GM12878 (cell line): Measurements from ENCODE around the gene FAM120B. TPM values are rescaled to one million over a fixed set of nuclear protein-coding genes. Genes with fewer than 3 reads are reported as not detected.

ENCODE experiments used
- ATAC-seq: fragments of 200-7000 bp; cut with Tn5 transposase; 3 replicates; pipeline ENCODE4 v1.9.1; 2020; ENCODE audit warnings: mild to moderate bottlenecking, moderate library complexity
- BruUV-seq: library from RNA; stranded (reverse); fragments of 400-500 nt; replicated peaks from 2 replicates; lab custom pipeline; 2021; lab: Mats Ljungman, UMichigan
- CTCF ChIA-PET: fragments of 300-600 bp; sonication (Branson Sonifier 250); formaldehyde crosslinking; extraction: SDS; loops from one replicate; lab custom pipeline; 2021; ENCODE audit warnings: inconsistent platforms; lab: Yijun Ruan, JAX
- POLR2A ChIA-PET: fragments of 350-600 bp; formaldehyde crosslinking; extraction: SDS; loops from one replicate; lab custom pipeline; 2021; ENCODE audit warnings: inconsistent platforms; lab: Charles Lee
- RAD21 ChIA-PET: fragments of 300-600 bp; sonication (Branson Sonifier 250); formaldehyde crosslinking; loops from one replicate; lab custom pipeline; 2023; ENCODE audit warnings: antibody characterized with exemption; ENCODE audit not compliant: unreplicated experiment; lab: Charles Lee
- SMC1A ChIA-PET: fragments of 300-600 bp; sonication (Branson Sonifier 250); formaldehyde crosslinking; loops from one replicate; lab custom pipeline; 2023; ENCODE audit not compliant: unreplicated experiment, uncharacterized antibody; lab: Charles Lee
- DNase-seq: peaks from one replicate; pipeline ENCODE4 v3.0.0-alpha.2; 2011; ENCODE audit warnings: low read depth, low spot score
- FAIRE-seq: peaks from 3 replicates; lab custom pipeline; 2011; peaks lifted over from hg19 to GRCh38; lab: Jason Lieb, UNC
- H2AFZ ChIP-seq: 2 replicates; pipeline ENCODE4 v1.6.0; 2011; ENCODE audit warnings: low read depth, low read length, control low read depth; ENCODE audit not compliant: control insufficient read depth
- H3K27ac ChIP-seq: 2 replicates; pipeline ENCODE4 v1.5.1; 2011; ENCODE audit warnings: control low read depth; ENCODE audit not compliant: control insufficient read depth, insufficient read depth
- H3K27me3 ChIP-seq, 2 experiments: replicated peaks in 1 of 2; 2 replicates each; pipeline versions ENCODE4 v1.6.0 to v1.6.1; 2011; ENCODE audit warnings: low read length in 1 of 2; ENCODE audit not compliant: control insufficient read depth in 2 of 2, insufficient read depth in 2 of 2
- H3K36me3 ChIP-seq, 2 experiments: 2 replicates each; pipeline ENCODE4 v1.5.1; 2011; ENCODE audit warnings: low read length in 1 of 2; ENCODE audit not compliant: control insufficient read depth in 2 of 2, insufficient read depth in 2 of 2
- H3K4me1 ChIP-seq: 2 replicates; pipeline ENCODE4 v1.6.1; 2011; ENCODE audit warnings: mild to moderate bottlenecking, low read length, moderate library complexity, mixed read lengths; ENCODE audit not compliant: control insufficient read depth, insufficient read depth
- H3K4me2 ChIP-seq: 2 replicates; pipeline ENCODE4 v1.6.0; 2011; ENCODE audit warnings: control low read depth; ENCODE audit not compliant: control insufficient read depth, insufficient read depth
- H3K4me3 ChIP-seq: fragments of 200-600 bp; sonication (generic); 2 replicates; pipeline ENCODE4 v1.5.1; 2016
- H3K79me2 ChIP-seq: 2 replicates; pipeline ENCODE4 v1.6.0; 2011; ENCODE audit warnings: low read length; ENCODE audit not compliant: control insufficient read depth, insufficient read depth
- H3K9ac ChIP-seq: 2 replicates; pipeline ENCODE4 v1.8.0; 2011; ENCODE audit warnings: low read length, control low read depth, mixed read lengths; ENCODE audit not compliant: control insufficient read depth, insufficient read depth
- H3K9me3 ChIP-seq: replicated peaks from 3 replicates; pipeline ENCODE4 v1.5.1; 2011; ENCODE audit warnings: mild to moderate bottlenecking, low read length; ENCODE audit not compliant: control insufficient read depth, insufficient read depth
- H4K20me1 ChIP-seq: 2 replicates; pipeline ENCODE4 v1.6.0; 2011; ENCODE audit not compliant: control insufficient read depth, insufficient read depth
- BHLHE40 ChIP-seq, 2 experiments: fragments of 450-650 bp in 1 of 2; IDR thresholded peaks; 2 replicates each; pipeline ENCODE4 v1.6.1; 2011 to 2017; ENCODE audit warnings: low read depth in 2 of 2, borderline replicate concordance in 1 of 2, improper control_type of control experiment in 1 of 2, low read length in 1 of 2, mild to moderate bottlenecking in 1 of 2
- MYC ChIP-seq: IDR thresholded peaks from 2 replicates; pipeline ENCODE4 v1.6.1; 2011; ENCODE audit warnings: mild to moderate bottlenecking, low read length, moderate library complexity, inconsistent platforms; ENCODE audit not compliant: insufficient read depth, insufficient replicate concordance, insufficient read length, severe bottlenecking
- SMAD5 ChIP-seq: IDR thresholded peaks from 2 replicates; pipeline ENCODE4 v1.6.1; 2016; ENCODE audit warnings: antibody characterized with exemption, low read depth
- SUZ12 ChIP-seq: fragments of 200-600 bp; sonication (generic); IDR thresholded peaks from one replicate; pipeline ENCODE4 v1.6.1; 2018; ENCODE audit warnings: antibody characterized with exemption, mild to moderate bottlenecking; ENCODE audit not compliant: unreplicated experiment
- ZNF24 ChIP-seq: fragments of 450-650 bp; IDR thresholded peaks from 2 replicates; pipeline ENCODE4 v1.6.1; 2017; ENCODE audit warnings: antibody characterized with exemption, mild to moderate bottlenecking
- WGBS: methylation state at CpG from one replicate; pipeline ENCODE4 v1.1.6; 2016; ENCODE audit warnings: low lambda C conversion rate; ENCODE audit not compliant: insufficient replicate concordance, insufficient coverage; ENCODE audit errors: missing lambda C conversion rate; 5-methylcytosine and 5-hydroxymethylcytosine counted together
- in situ Hi-C: fragments of 300-500 bp; cut with MboI; formaldehyde crosslinking; loops from 9 replicates; pipeline ENCODE4 v1.14.3; 2018; ENCODE audit warnings: mixed read lengths
- intact Hi-C: fragments of 100-400 bp; cut with micrococcal nuclease; formaldehyde crosslinking; loops from one replicate; pipeline ENCODE4 v1.14.2; 2022; ENCODE audit not compliant: unreplicated experiment
- polyA plus RNA-seq, 11 experiments: library from polyadenylated mRNA; depleted of rRNA in 4 of 11; unstranded in 6 of 11; stranded (reverse) in 5 of 11; fragments of >200 nt; fragmentation: Nextera tagmentation in 4 of 11; fragmentation: Illumina TruSeq in 1 of 11; extraction: Ambion mirVana in 4 of 11; extraction: Trizol in 1 of 11; gene quantifications; 1 replicate in 1 of 11; 2 replicates in 10 of 11; pipeline versions ENCODE4 v1.2.1 to v1.2.3, GENCODE V29; 2011 to 2016; ENCODE audit warnings: inconsistent platforms in 2 of 11, missing spikeins in 2 of 11, low read depth in 1 of 11
- total RNA-seq, 4 experiments: library from RNA; depleted of rRNA in 3 of 4; stranded (reverse); fragments of >200 nt in 3 of 4; fragmentation: Illumina TruSeq in 1 of 4; extraction: Trizol in 1 of 4; gene quantifications; 2 replicates each; pipeline versions ENCODE4 v1.2.1 to v1.2.3, GENCODE V29; 2013 to 2021
- TF ChIP-seq, protein P1 (sequence below): IDR thresholded peaks from 2 replicates; pipeline ENCODE4 v1.6.1; 2012; ENCODE audit warnings: mild to moderate bottlenecking, low read depth, low read length

The FAM120B gene
- total and polyA plus RNA-seq, 10 of the 15 experiments (the other 5 are each of a cell fraction or from before 2014, with no cell fraction given): 3.3 to 21.6 (median 15.3) TPM

- 94% methylated on average over 45 of the region's 48 CpGs for WGBS
- no peaks in the 10 kb centered on the region for H3K4me1 ChIP-seq
- intact Hi-C loops: no loop called here
- RAD21 ChIA-PET: no interaction called here
- H3K9me3 ChIP-seq: no peaks in the 10 kb centered on the region; the same call in 2 of the 3 replicates
- H4K20me1 ChIP-seq: no peaks in the 10 kb centered on the region
- POLR2A ChIA-PET: interaction anchor here (0.6 kb wide), 1 partner anchor 159 kb away, joined by 4 read pairs; no protein-coding TSS in a partner anchor
- no peaks in the 10 kb centered on the region; a peak in 1 of 4 replicates for H3K27me3 ChIP-seq
- no peaks in the 10 kb centered on the region for H3K79me2 ChIP-seq
- H2AFZ ChIP-seq: no peak overlapping the region
- TF ChIP-seq SMAD5 (no peak), ZNF24 (0 out of 2 replicates have a peak, but pooled peaks have one; percentile 25)
- ATAC-seq: no peak
- no peak for DNase-seq
- BruUV-seq: no TSS peak
- H3K4me3 ChIP-seq: no peak overlapping the region
- CTCF ChIA-PET: no interaction called here
- H3K9ac ChIP-seq: no peak overlapping the region
- H3K36me3 ChIP-seq: no peaks in the 10 kb centered on the region
- in situ Hi-C loops: no loop called here
- no peak overlapping the region for H3K4me2 ChIP-seq
- SMC1A ChIA-PET: no interaction called here
- no peak for FAIRE-seq
- H3K27ac ChIP-seq: no peak overlapping the region
These were observed 24.9 kb upstream of the FAM120B start for GRCh38 chr6:170281331-170282292.

DNA sequence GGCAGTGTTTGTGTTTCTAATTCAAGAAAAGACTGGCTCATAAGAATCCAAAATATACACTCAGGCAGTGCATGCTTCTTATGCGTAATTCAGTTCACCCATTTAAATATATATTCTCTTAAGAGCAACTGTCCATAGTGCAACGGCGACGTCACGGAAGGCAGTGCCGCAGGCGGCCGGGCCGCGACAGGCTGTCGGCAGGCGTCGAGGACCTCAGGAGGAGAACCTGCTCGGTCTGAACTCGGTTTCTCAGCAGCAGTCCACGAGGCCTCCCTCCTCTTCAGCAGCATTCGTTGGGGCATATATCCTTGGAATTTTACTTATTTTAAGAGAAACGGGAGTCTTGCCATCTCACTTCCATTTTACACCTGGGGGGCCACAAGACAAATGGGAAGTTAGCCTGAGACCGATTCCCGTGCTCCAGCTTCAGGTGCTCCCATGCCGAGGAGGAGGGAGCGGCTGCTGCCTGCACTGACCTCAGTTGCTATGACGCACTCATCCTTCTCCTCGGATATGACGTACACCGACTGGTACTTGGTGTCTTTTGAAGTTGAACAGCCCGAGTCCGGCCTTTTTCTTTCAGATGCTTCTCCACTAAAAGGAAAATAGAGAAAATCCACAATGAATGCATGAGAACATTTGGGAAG lies 23.9 kb upstream of the FAM120B start:
- no TSS peak for BruUV-seq
- ATAC-seq: no peak
- FAIRE-seq: no peak
- Histone ChIP-seq H4K20me1 (no peaks in the 10 kb centered on the region), H3K27ac (no peak overlapping the region), H3K79me2 (no peaks in the 10 kb centered on the region), H3K9me3 (no peaks in the 10 kb centered on the region; the same call in 2 of the 3 replicates), H3K4me3 (no peak overlapping the region), H3K9ac (no peak overlapping the region), H3K36me3 (no peaks in the 10 kb centered on the region), H3K4me2 (no peak overlapping the region)
- POLR2A ChIA-PET: no interaction called here
- intact Hi-C loops: no loop called here
- DNase-seq: no peak
- CTCF ChIA-PET: no interaction called here
- no peak for TF ChIP-seq SUZ12
- TF ChIP-seq, protein P1, sequence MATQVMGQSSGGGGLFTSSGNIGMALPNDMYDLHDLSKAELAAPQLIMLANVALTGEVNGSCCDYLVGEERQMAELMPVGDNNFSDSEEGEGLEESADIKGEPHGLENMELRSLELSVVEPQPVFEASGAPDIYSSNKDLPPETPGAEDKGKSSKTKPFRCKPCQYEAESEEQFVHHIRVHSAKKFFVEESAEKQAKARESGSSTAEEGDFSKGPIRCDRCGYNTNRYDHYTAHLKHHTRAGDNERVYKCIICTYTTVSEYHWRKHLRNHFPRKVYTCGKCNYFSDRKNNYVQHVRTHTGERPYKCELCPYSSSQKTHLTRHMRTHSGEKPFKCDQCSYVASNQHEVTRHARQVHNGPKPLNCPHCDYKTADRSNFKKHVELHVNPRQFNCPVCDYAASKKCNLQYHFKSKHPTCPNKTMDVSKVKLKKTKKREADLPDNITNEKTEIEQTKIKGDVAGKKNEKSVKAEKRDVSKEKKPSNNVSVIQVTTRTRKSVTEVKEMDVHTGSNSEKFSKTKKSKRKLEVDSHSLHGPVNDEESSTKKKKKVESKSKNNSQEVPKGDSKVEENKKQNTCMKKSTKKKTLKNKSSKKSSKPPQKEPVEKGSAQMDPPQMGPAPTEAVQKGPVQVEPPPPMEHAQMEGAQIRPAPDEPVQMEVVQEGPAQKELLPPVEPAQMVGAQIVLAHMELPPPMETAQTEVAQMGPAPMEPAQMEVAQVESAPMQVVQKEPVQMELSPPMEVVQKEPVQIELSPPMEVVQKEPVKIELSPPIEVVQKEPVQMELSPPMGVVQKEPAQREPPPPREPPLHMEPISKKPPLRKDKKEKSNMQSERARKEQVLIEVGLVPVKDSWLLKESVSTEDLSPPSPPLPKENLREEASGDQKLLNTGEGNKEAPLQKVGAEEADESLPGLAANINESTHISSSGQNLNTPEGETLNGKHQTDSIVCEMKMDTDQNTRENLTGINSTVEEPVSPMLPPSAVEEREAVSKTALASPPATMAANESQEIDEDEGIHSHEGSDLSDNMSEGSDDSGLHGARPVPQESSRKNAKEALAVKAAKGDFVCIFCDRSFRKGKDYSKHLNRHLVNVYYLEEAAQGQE: no peak
- no peak for TF ChIP-seq MYC
- TF ChIP-seq BHLHE40 (IDR thresholded peaks at IDR 0.05; ENCODE audit: borderline replicate concordance in 1 of 2, low read depth in 2 of 2, low read length in 1 of 2): no peak
- TF ChIP-seq, all 136 proteins: peak for 0
- SMC1A ChIA-PET: no interaction called here
- no peak overlapping the region for H2AFZ ChIP-seq
- 91% methylated on average over 28 of the region's 28 CpGs for WGBS
- no peaks in the 10 kb centered on the region; a peak in 1 of 4 replicates for H3K27me3 ChIP-seq
- no peaks in the 10 kb centered on the region for H3K4me1 ChIP-seq
- in situ Hi-C loops: no loop called here
- RAD21 ChIA-PET: no interaction called here
